NCI-H69 (cell line): ENCODE measurements around the gene PHLPP1.
"Not testable (repeated sequence)": the region's sequence is repeated elsewhere in the genome, so short reads cannot be mapped to it uniquely, and the experiment has no call there.

Experiments
- DNase-seq: peaks from one replicate; lab custom pipeline; 2025; lab: John Stamatoyannopoulos, UW

PHLPP1 gene

GRCh38 chr18:62894681-62895390 is 179.5 kb downstream of the PHLPP1 start:
- DNase-seq = no peak

GRCh38 chr18:62897153-62897552 is 181.8 kb downstream of the PHLPP1 start:
- no peak for DNase-seq

GRCh38 chr18:62898359-62898758 is 183.0 kb downstream of the PHLPP1 start:
- DNase-seq = no peak

GRCh38 chr18:62899534-62899933 is 184.2 kb downstream of the PHLPP1 start:
- DNase-seq = no peak

- DNase-seq = no peak
These were observed 185.0 kb downstream of the PHLPP1 start for GRCh38 chr18:62900132-62900883.

GRCh38 chr18:62902776-62903175 is 187.4 kb downstream of the PHLPP1 start:
- DNase-seq = no peak

- peak; percentile 31 for DNase-seq
These were observed 189.3 kb downstream of the PHLPP1 start for GRCh38 chr18:62904396-62905285.

- DNase-seq = no peak
These were observed 197.5 kb downstream of the PHLPP1 start for GRCh38 chr18:62912885-62913284.

- DNase-seq = not testable (repeated sequence)
These were observed 198.5 kb downstream of the PHLPP1 start for GRCh38 chr18:62913824-62914223.

GRCh38 chr18:62914871-62915392 is 199.6 kb downstream of the PHLPP1 start:
- no peak for DNase-seq

GRCh38 chr18:62918361-62918760 is 203.0 kb downstream of the PHLPP1 start:
- peak; percentile 23 for DNase-seq

- DNase-seq = no peak
These were observed 203.9 kb downstream of the PHLPP1 start for GRCh38 chr18:62919109-62919838.

- DNase-seq = no peak
These were observed 209.8 kb downstream of the PHLPP1 start for GRCh38 chr18:62925031-62925688.

GRCh38 chr18:62928326-62928725 is 213.0 kb downstream of the PHLPP1 start:
- no peak for DNase-seq

- DNase-seq = no peak
These were observed 218.0 kb downstream of the PHLPP1 start for GRCh38 chr18:62933261-62933887.

GRCh38 chr18:62935994-62936393 is 220.7 kb downstream of the PHLPP1 start:
- DNase-seq = no peak

GRCh38 chr18:62937065-62937464 is 221.7 kb downstream of the PHLPP1 start:
- DNase-seq = no peak

- no peak for DNase-seq
These were observed 222.7 kb downstream of the PHLPP1 start for GRCh38 chr18:62938006-62938405.

GRCh38 chr18:62938487-62938886 is 223.1 kb downstream of the PHLPP1 start:
- DNase-seq = no peak

- no peak for DNase-seq
These were observed 224.1 kb downstream of the PHLPP1 start for GRCh38 chr18:62939433-62939832.

- DNase-seq = no peak
These were observed 224.6 kb downstream of the PHLPP1 start for GRCh38 chr18:62939926-62940325.
